NK-92 (cell line): Measurements from ENCODE around the gene OR51B6.
"Not testable (repeated sequence)": the region's sequence is repeated elsewhere in the genome, so short reads cannot be mapped to it uniquely, and the experiment has no call there.

Experiments
- DNase-seq: peaks from one replicate; lab custom pipeline; 2025; ENCODE audit not compliant: unreplicated experiment; lab: John Stamatoyannopoulos, UW

Gene OR51B6, protein sequence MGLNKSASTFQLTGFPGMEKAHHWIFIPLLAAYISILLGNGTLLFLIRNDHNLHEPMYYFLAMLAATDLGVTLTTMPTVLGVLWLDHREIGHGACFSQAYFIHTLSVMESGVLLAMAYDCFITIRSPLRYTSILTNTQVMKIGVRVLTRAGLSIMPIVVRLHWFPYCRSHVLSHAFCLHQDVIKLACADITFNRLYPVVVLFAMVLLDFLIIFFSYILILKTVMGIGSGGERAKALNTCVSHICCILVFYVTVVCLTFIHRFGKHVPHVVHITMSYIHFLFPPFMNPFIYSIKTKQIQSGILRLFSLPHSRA

DNA sequence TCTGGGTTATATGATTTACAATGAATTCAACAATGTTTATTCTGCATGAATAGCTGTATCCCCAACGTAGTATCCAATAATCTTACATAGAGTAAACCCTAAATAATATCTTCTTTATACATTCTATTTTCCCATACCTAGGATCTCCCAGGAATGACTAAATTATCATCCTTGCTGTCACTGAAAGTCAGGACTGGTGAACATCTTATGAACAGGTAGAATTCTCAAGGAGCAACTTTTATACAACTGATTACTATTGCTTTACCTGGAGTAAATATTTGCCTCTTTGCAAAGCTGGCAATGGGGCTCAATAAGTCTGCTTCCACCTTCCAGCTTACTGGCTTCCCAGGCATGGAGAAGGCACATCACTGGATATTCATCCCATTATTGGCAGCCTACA, at the start of gene OR51B6:
Gene OR51B6, plus strand, starts transcription at position 301 of the 400 bp plus-strand sequence. Its CDS starts 0 bp downstream, at position 301.
- DNase-seq, result no peak

- no peak for DNase-seq
Observed at GRCh38 chr11:5301846-5302245, 49.5 kb upstream of the OR51B6 start, which contains the start of gene OR51B4. Gene OR51B4 (minus strand): TSS chr11:5301946. CDS start chr11:5301946, 0 bp downstream.

DNA sequence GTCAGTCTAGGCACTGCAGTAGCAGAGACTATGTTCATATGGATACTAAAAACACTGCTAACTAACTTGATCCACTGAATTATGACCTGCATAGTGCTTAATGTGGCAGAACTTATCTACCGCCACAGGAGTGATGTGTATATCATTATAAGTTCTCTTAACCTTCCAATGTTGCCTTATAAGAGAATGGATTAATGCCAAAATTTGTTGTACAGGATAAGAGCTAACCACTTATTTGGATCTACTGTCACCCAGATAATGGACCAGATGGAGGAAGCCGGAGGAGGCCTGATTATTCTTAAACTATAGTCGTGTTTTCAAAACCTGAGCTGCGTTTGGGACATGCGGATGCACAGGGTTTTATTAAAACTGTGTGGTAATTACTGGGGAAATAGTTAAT, 47.7 kb upstream of the OR51B6 start:
- no peak for DNase-seq

- DNase-seq, result no peak
Observed at GRCh38 chr11:5304046-5304445, 47.3 kb upstream of the OR51B6 start.

DNA sequence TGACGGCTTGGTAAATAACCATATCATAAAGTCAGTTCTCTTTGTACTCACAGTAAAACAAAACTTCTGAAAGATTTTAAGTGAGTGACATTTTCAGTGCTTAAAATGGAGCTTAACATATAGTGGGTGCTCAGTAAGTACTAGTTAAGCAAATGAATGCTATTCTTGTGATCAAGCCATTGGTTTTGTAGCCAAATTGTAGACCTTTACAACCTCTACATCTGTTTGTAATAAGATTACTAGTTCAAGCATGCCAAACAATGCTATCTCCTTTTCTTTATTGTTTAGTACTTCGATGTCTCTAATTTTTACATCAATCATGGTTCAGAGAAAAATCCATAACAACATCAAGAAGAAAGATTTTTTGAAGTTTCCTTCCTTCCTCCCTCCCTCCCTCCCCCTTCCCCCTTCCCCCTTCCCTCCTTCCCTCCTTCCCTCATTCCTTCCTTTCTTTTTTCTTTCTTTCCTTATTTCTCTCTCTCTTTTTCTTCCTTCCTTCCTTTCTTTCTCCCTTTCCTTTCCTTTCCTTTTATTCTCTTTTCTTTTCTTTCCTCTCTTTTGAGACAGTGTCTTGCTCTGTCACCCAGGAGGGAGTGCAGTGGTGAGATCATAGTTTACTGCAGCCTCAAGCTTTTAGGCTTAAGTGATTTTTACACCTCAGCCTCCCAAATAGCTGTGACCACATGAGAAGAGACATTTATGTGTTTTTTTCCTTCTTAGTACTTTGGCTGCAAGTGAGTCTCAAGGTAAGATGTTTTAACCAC, 43.9 kb upstream of the OR51B6 start:
- DNase-seq, result no peak

DNA sequence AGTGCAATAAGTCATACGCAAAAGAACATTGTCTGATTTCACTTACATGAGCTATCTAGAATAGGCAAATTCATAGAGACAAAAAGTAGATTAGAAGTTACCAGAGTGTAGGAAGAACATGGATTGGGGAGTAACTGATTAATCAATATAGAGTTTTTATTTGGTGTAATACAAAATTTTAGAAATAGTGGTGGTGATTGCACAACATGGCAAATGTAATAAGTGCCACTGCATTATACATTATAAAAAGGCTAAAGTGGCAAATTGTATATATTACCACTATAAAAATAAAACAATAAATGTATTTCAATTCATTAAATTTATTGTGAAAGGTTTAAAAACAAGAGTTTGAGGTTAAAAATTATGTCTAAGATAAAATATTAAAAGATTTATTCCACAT, 40.9 kb upstream of the OR51B6 start:
- DNase-seq, result no peak

DNA sequence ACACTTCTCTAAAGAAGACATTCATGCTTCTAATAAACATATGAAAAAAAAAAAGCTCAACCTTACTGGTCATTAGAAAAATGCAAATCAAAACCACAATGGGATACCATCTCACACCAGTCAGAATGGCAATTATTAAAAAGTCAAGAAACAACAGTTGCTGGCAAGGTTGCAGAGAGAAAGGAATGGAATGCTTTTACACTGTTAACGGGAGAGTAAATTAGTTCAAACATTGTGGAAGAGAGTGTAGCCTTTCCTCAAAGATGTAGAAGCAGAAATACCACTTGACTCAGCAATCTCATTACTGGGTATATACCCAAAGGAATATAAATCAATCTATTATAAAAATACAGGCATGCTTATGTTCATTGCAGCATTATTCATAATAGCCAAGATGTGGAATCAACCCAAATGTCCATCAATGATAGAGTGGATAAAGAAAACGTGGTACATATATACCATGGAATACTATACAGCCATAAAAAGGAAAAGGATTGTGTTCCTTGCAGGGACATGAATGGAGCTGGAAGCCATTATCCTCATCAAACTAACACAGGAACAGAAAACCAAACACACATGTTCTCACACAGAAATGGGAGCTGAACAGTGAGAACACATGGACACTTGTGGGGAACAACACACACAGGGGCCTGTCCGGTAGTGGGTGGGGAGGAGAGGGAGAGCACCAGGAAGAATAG, 37.8 kb upstream of the OR51B6 start:
- DNase-seq, result not testable (repeated sequence)

- no peak for DNase-seq
Observed at GRCh38 chr11:5317292-5317691, 34.0 kb upstream of the OR51B6 start.

DNA sequence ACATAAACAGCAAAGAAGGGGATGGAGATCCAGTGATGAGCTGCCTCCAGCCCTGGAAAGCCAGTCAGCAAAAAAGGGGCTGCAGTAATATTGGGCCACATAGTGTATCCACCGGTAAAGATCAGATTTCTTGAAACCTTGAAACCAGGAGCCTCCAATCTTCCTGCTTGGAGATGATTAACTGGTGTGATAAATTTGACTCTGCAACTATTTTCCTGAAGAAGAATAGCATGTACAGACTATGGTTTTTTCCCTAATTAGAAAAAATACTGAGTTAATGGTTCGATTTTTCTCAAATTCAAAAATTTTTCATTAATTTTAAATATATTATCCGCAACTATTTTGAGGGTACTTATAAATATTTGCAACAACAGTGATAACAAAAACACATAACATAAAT, 27.1 kb upstream of the OR51B6 start, which contains the start of gene OR51B2:
Gene OR51B2, minus strand, starts transcription at position 101 of the 400 bp plus-strand sequence. Its CDS starts 0 bp downstream, at position 101.
- no peak for DNase-seq

- DNase-seq, result no peak
Observed at GRCh38 chr11:5335170-5335569, 16.1 kb upstream of the OR51B6 start.

DNA sequence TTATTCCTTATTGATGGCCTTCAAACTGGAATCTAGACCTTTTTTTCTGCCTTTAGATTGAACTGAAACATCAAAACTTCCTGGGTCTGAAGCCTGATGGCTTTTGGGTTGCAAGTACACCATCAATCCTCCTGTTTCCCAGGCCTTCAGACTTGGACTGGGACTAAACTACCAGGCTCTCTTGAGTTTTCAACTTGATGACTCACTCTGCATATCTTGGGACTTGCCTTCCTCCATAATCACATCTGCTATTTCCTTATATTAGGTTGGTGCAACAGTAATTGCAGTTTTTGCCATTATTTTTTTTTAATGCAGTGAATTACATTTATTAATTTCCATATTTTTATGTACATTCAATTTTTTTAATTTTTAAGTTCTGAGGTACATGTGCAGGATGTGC, 15.0 kb upstream of the OR51B6 start:
- DNase-seq, result no peak

- not testable (repeated sequence) for DNase-seq
Observed at GRCh38 chr11:5337253-5337652, 14.1 kb upstream of the OR51B6 start.

DNA sequence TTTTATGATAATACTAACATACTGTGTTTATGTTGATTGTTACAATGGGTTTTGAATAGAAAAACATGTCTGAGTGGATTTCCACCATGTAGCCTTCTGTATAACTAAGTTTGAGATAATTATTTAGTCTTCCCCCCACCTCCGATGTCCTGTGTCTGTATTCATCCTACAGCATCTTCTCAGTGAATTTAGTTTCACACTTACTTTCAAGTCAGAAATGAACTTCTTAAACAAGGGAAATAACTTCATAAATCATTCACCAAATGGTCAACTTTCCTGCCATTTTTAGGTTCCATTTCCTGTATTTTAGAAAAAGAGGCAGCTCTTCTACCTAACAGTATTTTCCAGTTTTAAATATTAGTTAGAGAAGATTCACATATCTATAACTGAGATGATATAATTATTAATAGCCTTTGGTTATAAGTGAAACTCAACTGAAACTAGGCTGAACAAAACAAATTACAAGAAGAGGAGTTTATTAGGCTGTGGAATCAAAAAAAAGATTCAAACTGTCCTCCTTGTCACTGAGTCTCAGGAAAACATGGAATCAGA, 11.5 kb upstream of the OR51B6 start:
- no peak for DNase-seq

GRCh38 chr11:5343474-5344335, 7.6 kb upstream of the OR51B6 start, which contains the start of gene OR51B5:
Gene OR51B5 (minus strand): TSS chr11:5343524. CDS start chr11:5343524, 0 bp downstream.
- DNase-seq, result no peak

- no peak for DNase-seq
Observed at GRCh38 chr11:5345831-5346230, 5.5 kb upstream of the OR51B6 start.

DNA sequence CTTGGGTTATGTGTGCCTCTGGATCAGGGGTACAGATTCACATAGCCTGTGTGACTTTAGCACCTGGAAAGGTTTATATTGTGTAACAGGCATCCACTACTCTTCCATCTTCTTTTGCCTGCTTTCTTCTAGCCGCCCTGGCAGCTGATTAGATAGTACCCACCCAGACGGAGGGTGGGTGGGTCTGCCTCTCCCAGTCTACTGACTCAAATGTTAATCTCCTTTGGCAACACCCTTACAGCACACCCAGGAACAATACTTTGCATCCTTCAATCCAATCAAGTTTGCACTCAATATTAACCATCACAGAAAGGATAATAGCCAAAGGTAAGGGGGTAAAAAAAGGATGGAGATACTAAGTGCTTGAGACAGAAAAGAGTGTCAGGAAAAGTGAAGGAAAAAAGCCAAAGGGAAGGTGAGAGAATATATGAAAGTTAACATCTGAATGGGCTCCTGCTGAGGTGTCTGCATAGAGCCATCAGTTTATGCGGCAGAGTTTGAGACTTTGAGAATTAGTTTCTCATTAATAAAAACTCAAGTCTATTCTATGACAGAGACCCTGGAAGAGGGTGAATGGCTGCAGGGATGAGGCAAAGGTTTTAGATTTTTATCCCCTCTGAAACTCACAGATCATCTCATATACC, 2.6 kb upstream of the OR51B6 start:
- no peak for DNase-seq

- no peak for DNase-seq
Observed at GRCh38 chr11:5349550-5349949, 1.8 kb upstream of the OR51B6 start.

DNA sequence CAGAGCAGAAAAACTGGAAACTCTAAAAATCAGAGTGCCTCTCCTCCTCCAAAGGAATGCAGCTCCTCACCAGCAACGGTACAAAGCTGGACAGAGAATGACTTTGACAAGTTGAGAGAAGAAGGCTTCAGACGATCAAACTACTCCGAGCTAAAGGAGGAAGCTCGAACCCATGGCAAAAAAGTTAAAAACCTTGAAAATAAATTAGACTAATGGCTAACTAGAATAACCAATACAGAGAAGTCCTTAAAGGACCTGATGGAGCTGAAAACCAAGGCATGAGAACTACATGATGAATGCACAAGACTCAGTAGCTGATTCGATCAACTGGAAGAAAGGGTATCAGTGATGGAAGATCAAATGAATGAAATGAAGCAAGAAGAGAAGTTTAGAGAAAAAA, 4.7 kb downstream of the OR51B6 start:
- not testable (repeated sequence) for DNase-seq

- DNase-seq, result no peak
Observed at GRCh38 chr11:5362017-5362625, 10.8 kb downstream of the OR51B6 start.
